HEK293 (cell line): Measurements from ENCODE around the gene PAPSS2.

Source experiments
- BCL11A ChIP-seq: fragments of 450-650 bp; formaldehyde crosslinking; IDR thresholded peaks from 2 replicates; pipeline ENCODE4 v1.5.1; 2016; ENCODE audit warnings: low read depth, missing biosample characterization, missing genetic modification characterization
- MZF1 ChIP-seq: fragments of 450-650 bp; formaldehyde crosslinking; IDR thresholded peaks from 2 replicates; pipeline ENCODE4 v1.5.1; 2017; ENCODE audit warnings: missing biosample characterization, missing genetic modification characterization, borderline replicate concordance
- SETDB1 ChIP-seq: IDR thresholded peaks from one replicate; pipeline ENCODE4 v1.6.1; 2017; ENCODE audit warnings: mild to moderate bottlenecking, low read length, moderate library complexity, mixed read lengths; ENCODE audit not compliant: insufficient read length
- ZBTB26 ChIP-seq: fragments of 450-650 bp; formaldehyde crosslinking; optimal IDR thresholded peaks from 2 replicates; pipeline ENCODE3; 2016; ENCODE audit warnings: missing biosample characterization, mild to moderate bottlenecking, missing genetic modification characterization
- ZNF248 ChIP-seq: fragments of 450-650 bp; formaldehyde crosslinking; IDR thresholded peaks from 2 replicates; pipeline ENCODE4 v1.5.1; 2017; ENCODE audit warnings: missing biosample characterization, missing genetic modification characterization
- ZNF544 ChIP-seq: fragments of 450-650 bp; formaldehyde crosslinking; IDR thresholded peaks from 2 replicates; pipeline ENCODE4 v1.5.0; 2017; ENCODE audit warnings: missing biosample characterization, missing genetic modification characterization
- TF ChIP-seq, protein P1 (sequence below): fragments of 450-650 bp; formaldehyde crosslinking; IDR thresholded peaks from 2 replicates; pipeline ENCODE4 v1.5.1; 2016; ENCODE audit warnings: missing biosample characterization, missing genetic modification characterization
- TF ChIP-seq, protein P2 (sequence below): fragments of 450-650 bp; formaldehyde crosslinking; IDR thresholded peaks from 2 replicates; pipeline ENCODE4 v1.5.1; 2016; ENCODE audit warnings: missing biosample characterization, missing genetic modification characterization
- TF ChIP-seq, protein P3 (sequence below): fragments of 450-650 bp; formaldehyde crosslinking; IDR thresholded peaks from 2 replicates; pipeline ENCODE4 v1.5.1; 2016; ENCODE audit warnings: missing biosample characterization, missing genetic modification characterization, low read depth
- TF ChIP-seq, protein P4 (sequence below): fragments of 450-650 bp; formaldehyde crosslinking; IDR thresholded peaks from 2 replicates; pipeline ENCODE4 v1.5.1; 2016; ENCODE audit warnings: missing biosample characterization, missing genetic modification characterization, borderline replicate concordance

DNA sequence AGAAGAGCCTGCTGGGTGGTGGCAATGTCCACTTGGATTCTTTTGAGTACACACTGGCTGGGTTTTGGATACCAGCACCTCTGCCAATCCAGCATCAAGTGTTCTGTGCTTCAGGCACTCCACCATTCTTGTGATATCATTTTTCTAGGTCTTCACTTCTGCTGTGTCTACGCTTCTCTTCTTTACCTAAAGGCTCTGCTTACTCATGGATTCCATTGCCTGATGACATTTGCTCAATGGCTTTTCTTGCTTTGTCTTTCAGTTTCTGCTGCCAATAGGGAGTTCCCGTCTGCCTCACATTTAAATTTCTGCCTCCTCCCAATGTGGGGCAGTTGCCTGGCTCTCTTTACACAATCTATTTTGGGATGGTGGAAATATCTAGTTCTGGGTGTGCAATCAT, 12.7 kb upstream of the PAPSS2 start:
- TF ChIP-seq, protein P1, sequence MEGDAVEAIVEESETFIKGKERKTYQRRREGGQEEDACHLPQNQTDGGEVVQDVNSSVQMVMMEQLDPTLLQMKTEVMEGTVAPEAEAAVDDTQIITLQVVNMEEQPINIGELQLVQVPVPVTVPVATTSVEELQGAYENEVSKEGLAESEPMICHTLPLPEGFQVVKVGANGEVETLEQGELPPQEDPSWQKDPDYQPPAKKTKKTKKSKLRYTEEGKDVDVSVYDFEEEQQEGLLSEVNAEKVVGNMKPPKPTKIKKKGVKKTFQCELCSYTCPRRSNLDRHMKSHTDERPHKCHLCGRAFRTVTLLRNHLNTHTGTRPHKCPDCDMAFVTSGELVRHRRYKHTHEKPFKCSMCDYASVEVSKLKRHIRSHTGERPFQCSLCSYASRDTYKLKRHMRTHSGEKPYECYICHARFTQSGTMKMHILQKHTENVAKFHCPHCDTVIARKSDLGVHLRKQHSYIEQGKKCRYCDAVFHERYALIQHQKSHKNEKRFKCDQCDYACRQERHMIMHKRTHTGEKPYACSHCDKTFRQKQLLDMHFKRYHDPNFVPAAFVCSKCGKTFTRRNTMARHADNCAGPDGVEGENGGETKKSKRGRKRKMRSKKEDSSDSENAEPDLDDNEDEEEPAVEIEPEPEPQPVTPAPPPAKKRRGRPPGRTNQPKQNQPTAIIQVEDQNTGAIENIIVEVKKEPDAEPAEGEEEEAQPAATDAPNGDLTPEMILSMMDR (tag by site-specific recombination) = no peak
- no peak for TF ChIP-seq ZBTB26 (tag by site-specific recombination)
- TF ChIP-seq, protein P2, sequence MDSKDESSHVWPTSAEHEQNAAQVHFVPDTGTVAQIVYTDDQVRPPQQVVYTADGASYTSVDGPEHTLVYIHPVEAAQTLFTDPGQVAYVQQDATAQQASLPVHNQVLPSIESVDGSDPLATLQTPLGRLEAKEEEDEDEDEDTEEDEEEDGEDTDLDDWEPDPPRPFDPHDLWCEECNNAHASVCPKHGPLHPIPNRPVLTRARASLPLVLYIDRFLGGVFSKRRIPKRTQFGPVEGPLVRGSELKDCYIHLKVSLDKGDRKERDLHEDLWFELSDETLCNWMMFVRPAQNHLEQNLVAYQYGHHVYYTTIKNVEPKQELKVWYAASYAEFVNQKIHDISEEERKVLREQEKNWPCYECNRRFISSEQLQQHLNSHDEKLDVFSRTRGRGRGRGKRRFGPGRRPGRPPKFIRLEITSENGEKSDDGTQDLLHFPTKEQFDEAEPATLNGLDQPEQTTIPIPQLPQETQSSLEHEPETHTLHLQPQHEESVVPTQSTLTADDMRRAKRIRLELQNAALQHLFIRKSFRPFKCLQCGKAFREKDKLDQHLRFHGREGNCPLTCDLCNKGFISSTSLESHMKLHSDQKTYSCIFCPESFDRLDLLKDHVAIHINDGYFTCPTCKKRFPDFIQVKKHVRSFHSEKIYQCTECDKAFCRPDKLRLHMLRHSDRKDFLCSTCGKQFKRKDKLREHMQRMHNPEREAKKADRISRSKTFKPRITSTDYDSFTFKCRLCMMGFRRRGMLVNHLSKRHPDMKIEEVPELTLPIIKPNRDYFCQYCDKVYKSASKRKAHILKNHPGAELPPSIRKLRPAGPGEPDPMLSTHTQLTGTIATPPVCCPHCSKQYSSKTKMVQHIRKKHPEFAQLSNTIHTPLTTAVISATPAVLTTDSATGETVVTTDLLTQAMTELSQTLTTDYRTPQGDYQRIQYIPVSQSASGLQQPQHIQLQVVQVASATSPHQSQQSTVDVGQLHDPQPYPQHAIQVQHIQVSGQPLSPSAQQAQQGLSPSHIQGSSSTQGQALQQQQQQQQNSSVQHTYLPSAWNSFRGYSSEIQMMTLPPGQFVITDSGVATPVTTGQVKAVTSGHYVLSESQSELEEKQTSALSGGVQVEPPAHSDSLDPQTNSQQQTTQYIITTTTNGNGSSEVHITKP (tag by site-specific recombination) = no peak
- TF ChIP-seq, protein P3, sequence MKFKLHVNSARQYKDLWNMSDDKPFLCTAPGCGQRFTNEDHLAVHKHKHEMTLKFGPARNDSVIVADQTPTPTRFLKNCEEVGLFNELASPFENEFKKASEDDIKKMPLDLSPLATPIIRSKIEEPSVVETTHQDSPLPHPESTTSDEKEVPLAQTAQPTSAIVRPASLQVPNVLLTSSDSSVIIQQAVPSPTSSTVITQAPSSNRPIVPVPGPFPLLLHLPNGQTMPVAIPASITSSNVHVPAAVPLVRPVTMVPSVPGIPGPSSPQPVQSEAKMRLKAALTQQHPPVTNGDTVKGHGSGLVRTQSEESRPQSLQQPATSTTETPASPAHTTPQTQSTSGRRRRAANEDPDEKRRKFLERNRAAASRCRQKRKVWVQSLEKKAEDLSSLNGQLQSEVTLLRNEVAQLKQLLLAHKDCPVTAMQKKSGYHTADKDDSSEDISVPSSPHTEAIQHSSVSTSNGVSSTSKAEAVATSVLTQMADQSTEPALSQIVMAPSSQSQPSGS = no peak
- TF ChIP-seq ZNF248 (tag by site-specific recombination) = no peak
- no peak for TF ChIP-seq MZF1 (tag by site-specific recombination)
- no peak for TF ChIP-seq BCL11A (tag by site-specific recombination)
- TF ChIP-seq, protein P4, sequence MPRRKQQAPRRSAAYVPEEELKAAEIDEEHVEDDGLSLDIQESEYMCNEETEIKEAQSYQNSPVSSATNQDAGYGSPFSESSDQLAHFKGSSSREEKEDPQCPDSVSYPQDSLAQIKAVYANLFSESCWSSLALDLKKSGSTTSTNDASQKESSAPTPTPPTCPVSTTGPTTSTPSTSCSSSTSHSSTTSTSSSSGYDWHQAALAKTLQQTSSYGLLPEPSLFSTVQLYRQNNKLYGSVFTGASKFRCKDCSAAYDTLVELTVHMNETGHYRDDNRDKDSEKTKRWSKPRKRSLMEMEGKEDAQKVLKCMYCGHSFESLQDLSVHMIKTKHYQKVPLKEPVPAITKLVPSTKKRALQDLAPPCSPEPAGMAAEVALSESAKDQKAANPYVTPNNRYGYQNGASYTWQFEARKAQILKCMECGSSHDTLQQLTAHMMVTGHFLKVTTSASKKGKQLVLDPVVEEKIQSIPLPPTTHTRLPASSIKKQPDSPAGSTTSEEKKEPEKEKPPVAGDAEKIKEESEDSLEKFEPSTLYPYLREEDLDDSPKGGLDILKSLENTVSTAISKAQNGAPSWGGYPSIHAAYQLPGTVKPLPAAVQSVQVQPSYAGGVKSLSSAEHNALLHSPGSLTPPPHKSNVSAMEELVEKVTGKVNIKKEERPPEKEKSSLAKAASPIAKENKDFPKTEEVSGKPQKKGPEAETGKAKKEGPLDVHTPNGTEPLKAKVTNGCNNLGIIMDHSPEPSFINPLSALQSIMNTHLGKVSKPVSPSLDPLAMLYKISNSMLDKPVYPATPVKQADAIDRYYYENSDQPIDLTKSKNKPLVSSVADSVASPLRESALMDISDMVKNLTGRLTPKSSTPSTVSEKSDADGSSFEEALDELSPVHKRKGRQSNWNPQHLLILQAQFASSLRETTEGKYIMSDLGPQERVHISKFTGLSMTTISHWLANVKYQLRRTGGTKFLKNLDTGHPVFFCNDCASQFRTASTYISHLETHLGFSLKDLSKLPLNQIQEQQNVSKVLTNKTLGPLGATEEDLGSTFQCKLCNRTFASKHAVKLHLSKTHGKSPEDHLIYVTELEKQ (tag by site-specific recombination) = no peak
- TF ChIP-seq ZNF544 (tag by site-specific recombination) = no peak
- no peak for TF ChIP-seq SETDB1
